Nephron (organoid): ENCODE data around the gene TENM4.

Experiments used
- H3K27ac Mint-ChIP-seq, 3 experiments: 2 replicates each; pipeline ENCODE4 v1.8.0; 2020; ENCODE audit warnings: mixed read lengths in 3 of 3, mild to moderate bottlenecking in 2 of 3, moderate library complexity in 1 of 3
- H3K27me3 Mint-ChIP-seq: 2 replicates; pipeline ENCODE4 v1.8.0; 2021; ENCODE audit warnings: low read depth, mild to moderate bottlenecking, moderate library complexity, mixed read lengths
- H3K36me3 Mint-ChIP-seq: 2 replicates; pipeline ENCODE4 v1.8.0; 2020; ENCODE audit warnings: low read depth, mixed read lengths
- H3K4me1 Mint-ChIP-seq: 2 replicates; pipeline ENCODE4 v1.8.0; 2020; ENCODE audit warnings: mixed read lengths
- H3K4me3 Mint-ChIP-seq, 3 experiments: 2 replicates each; pipeline ENCODE4 v1.8.0; 2020; ENCODE audit warnings: mild to moderate bottlenecking in 3 of 3, mixed read lengths in 3 of 3, moderate library complexity in 2 of 3
- H3K9me3 Mint-ChIP-seq: 2 replicates; pipeline ENCODE4 v1.8.0; 2020; ENCODE audit warnings: mixed read lengths
- CTCF ChIP-seq, 3 experiments: fragments of 200-600 bp; sonication (generic); IDR thresholded peaks; one replicate each; pipeline ENCODE4 v1.5.0; 2021; ENCODE audit warnings: antibody characterized with exemption in 3 of 3; ENCODE audit not compliant: unreplicated experiment in 3 of 3

Gene TENM4

GRCh38 chr11:79221444-79222130 is 219.2 kb downstream of the TENM4 start:
- Mint-ChIP-seq H3K27me3 (peaks cover 4% of the 10 kb centered on the region), H3K36me3 (peaks cover 14% of the 10 kb centered on the region), H3K4me1 (peaks cover 20% of the 10 kb centered on the region), H3K27ac (peak overlapping the region in 2 of 3 experiments; percentile 23 to 46), H3K4me3 (no peak overlapping the region), H3K9me3 (peaks cover 7% of the 10 kb centered on the region)
- TF ChIP-seq CTCF (IDR thresholded peaks at IDR 0.05; ENCODE audit: unreplicated experiment in 3 of 3) = no peak

GRCh38 chr11:79220171-79220570 is 220.7 kb downstream of the TENM4 start:
- H3K27me3 Mint-ChIP-seq = peaks cover 4% of the 10 kb centered on the region
- no peak for TF ChIP-seq CTCF (IDR thresholded peaks at IDR 0.05; ENCODE audit: unreplicated experiment in 3 of 3)
- H3K27ac Mint-ChIP-seq = no peak overlapping the region
- no peak overlapping the region for H3K4me3 Mint-ChIP-seq
- H3K36me3 Mint-ChIP-seq = peaks cover 25% of the 10 kb centered on the region
- peaks cover 10% of the 10 kb centered on the region for H3K4me1 Mint-ChIP-seq
- H3K9me3 Mint-ChIP-seq = peaks cover 7% of the 10 kb centered on the region

GRCh38 chr11:79219186-79220045 is 221.4 kb downstream of the TENM4 start:
- peaks cover 4% of the 10 kb centered on the region for H3K27me3 Mint-ChIP-seq
- H3K27ac Mint-ChIP-seq = no peak overlapping the region
- H3K9me3 Mint-ChIP-seq = peaks cover 7% of the 10 kb centered on the region
- H3K4me3 Mint-ChIP-seq = no peak overlapping the region
- peaks cover 32% of the 10 kb centered on the region for H3K36me3 Mint-ChIP-seq
- peaks cover 10% of the 10 kb centered on the region for H3K4me1 Mint-ChIP-seq
- TF ChIP-seq CTCF (IDR thresholded peaks at IDR 0.05; ENCODE audit: unreplicated experiment in 3 of 3) = no peak

- peak overlapping the region; percentile 30 to 83 (median 68) for H3K27ac Mint-ChIP-seq
- no peak for TF ChIP-seq CTCF (IDR thresholded peaks at IDR 0.05; ENCODE audit: unreplicated experiment in 3 of 3)
- H3K4me3 Mint-ChIP-seq = no peak overlapping the region
- H3K4me1 Mint-ChIP-seq = peaks cover 13% of the 10 kb centered on the region
- H3K36me3 Mint-ChIP-seq = peaks cover 36% of the 10 kb centered on the region
- no peaks in the 10 kb centered on the region for H3K27me3 Mint-ChIP-seq
- no peaks in the 10 kb centered on the region for H3K9me3 Mint-ChIP-seq
These were observed 228.1 kb downstream of the TENM4 start for GRCh38 chr11:79212741-79213190.

GRCh38 chr11:79209540-79210266 is 231.1 kb downstream of the TENM4 start:
- Mint-ChIP-seq H3K4me3 (no peak overlapping the region), H3K9me3 (no peaks in the 10 kb centered on the region), H3K27ac (no peak overlapping the region), H3K27me3 (no peaks in the 10 kb centered on the region), H3K4me1 (peaks cover 13% of the 10 kb centered on the region), H3K36me3 (peaks cover 25% of the 10 kb centered on the region)
- no peak for TF ChIP-seq CTCF (IDR thresholded peaks at IDR 0.05; ENCODE audit: unreplicated experiment in 3 of 3)
